GM21619 (cell line): ENCODE results near the gene POTEM.
"Not testable (repeated sequence)": the region's sequence is repeated elsewhere in the genome, so short reads cannot be mapped to it uniquely, and the experiment has no call there.

Source experiments
- ATAC-seq: cut with Tn5 transposase; IDR thresholded peaks from one replicate; pipeline ENCODE4 v1.9.1; 2021; ENCODE audit not compliant: unreplicated experiment

The POTEM gene

GRCh38 chr14:18967134-18967533 is at the start of gene POTEM:
POTEM (plus strand) TSS chr14:18967434; CDS start chr14:18967486, 52 bp downstream.
- ATAC-seq, result not testable (repeated sequence)

- not testable (repeated sequence) for ATAC-seq
Measured at GRCh38 chr14:18918345-18918744, 48.9 kb upstream of the POTEM start.

- ATAC-seq, result not testable (repeated sequence)
Measured at GRCh38 chr14:18920052-18920451, 47.2 kb upstream of the POTEM start.

DNA sequence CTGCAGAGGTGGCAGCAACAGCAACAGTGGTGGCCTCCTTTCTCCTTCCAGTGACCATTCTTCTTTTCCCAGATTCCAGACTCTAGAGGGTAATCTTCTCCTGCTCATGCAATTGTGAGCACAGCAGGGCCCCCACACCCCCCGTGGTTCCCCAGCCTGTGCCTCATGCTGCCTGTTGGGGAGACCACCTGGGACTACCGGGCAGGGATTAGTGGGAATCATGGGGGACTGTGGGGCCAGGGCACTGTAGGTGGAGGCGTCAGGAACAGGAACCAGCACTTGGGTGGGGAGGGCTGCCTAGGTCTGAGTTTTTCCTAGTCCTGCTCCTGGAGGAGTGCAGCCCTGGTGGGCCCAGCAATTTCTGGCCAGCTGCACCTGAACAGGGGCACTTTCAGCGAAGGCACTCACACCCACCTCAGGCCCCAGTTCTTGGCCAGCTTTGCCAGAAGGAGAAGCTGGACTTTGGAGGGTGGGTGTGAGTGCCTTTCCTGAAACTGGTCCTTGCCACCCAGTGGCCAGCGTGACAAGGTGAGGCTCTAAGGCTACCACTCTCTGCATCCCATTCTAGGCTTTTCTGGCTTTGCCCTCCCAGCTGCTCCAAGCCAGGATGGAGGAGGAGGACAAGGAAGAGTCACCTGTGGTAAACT is 46.1 kb upstream of the POTEM start:
- ATAC-seq, result not testable (repeated sequence)

- not testable (repeated sequence) for ATAC-seq
Measured at GRCh38 chr14:18936848-18937247, 30.4 kb upstream of the POTEM start.

- ATAC-seq, result not testable (repeated sequence)
Measured at GRCh38 chr14:18938733-18939132, 28.5 kb upstream of the POTEM start.

DNA sequence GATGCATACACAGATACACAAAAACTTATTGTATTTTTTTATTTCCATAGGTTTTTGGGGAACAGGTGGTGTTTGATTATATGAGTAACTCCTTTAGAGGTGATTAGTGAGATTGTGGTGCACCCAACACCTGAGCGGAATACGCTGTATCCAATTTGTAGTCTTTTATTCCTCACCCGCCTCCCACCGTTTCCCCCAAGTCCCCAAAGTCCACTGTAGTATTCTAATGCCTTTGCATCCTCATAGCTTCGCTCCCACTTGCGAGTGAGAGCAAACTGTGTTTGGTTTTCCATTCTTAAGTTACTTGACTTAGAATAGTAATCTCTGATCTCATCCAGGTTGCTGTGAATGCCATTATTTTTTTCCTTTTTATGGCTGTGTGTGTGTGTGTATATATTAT is 17.3 kb upstream of the POTEM start:
- not testable (repeated sequence) for ATAC-seq

GRCh38 chr14:18953085-18953484 is 14.1 kb upstream of the POTEM start:
- not testable (repeated sequence) for ATAC-seq

GRCh38 chr14:18955816-18956215 is 11.4 kb upstream of the POTEM start:
- not testable (repeated sequence) for ATAC-seq

DNA sequence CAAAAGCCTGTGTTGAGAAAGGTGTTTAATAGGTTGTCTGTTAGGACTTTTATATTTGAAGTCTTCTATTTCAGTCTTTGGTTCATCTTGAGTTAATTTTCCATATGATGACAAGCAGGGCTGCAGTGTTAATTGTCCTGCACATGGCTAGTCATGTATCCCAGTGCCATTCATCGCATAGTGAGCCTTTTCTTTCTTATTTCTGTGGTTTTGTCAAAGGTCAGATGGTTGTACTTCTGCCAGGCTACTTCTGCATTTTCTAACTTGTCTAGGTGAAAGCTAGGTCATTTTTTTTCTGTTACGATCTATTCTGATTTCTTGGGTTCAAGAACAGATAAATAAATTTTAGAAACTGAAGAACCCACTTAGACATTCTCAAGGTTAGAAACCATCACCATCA is 5.7 kb upstream of the POTEM start:
- ATAC-seq, result not testable (repeated sequence)

- not testable (repeated sequence) for ATAC-seq
Measured at GRCh38 chr14:18962143-18962542, 5.1 kb upstream of the POTEM start.

DNA sequence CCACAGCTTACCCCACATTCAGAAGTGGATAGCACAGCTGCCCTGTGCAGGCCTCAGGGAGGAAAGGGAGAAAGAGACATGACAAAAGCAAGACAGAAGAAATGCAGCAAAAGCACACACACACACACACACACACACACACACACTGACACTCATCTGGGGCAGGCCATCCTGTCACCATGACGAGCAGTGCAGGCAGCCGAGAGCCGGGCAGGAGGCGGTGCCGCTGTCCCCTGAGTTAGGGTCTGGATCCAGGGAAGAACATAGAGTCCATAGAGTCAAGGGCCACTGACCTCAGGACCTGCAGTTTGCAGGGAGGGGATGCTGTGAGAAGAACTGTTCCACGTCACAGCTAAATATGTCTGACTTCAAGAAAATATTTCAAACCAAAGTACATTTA is 4.0 kb upstream of the POTEM start:
- ATAC-seq, result not testable (repeated sequence)

DNA sequence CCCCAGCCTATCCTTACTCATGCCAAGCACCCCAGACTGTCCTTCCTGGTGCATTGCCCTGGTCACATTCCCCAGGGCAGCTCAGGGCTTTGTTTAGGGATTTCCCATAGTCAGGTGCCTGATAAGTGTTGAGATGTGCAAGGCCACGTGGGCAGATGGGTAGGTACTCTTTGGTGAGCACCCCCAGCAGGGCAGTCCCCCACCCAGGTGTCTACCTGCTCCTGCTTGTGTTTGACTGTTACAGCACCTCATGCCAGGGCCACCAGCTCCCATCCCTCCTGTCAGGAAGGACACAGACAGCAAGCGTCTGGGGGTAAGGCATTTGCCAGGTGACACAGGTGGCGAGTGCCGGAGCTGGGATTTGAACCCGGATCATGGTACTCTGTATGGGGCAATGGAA is 2.4 kb upstream of the POTEM start:
- not testable (repeated sequence) for ATAC-seq

- ATAC-seq, result not testable (repeated sequence)
Measured at GRCh38 chr14:19002566-19002965, 35.3 kb downstream of the POTEM start.

- ATAC-seq, result not testable (repeated sequence)
Measured at GRCh38 chr14:19006490-19006889, 39.3 kb downstream of the POTEM start.

DNA sequence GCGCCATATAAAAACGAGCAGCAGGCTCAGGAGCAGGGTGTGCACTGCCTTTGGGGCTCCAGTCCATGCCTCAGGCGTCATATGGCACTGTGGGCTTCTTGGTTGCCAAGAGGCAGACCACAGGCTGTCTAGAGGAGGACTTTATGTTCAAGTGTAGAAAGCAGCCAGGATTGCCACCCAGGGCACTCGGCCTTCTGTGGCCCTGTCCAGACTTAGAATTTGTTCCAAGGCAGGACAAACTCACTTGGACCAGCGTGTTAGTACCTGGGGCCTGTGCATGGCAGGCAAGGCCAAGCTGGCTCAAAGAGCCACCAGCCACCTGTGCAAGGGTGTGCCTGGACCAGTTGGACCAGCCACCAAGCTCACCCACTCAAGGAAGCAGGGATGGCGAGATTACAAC is 40.4 kb downstream of the POTEM start:
- not testable (repeated sequence) for ATAC-seq

- ATAC-seq, result not testable (repeated sequence)
Measured at GRCh38 chr14:19011029-19011428, 43.8 kb downstream of the POTEM start.

- not testable (repeated sequence) for ATAC-seq
Measured at GRCh38 chr14:19011703-19012102, 44.5 kb downstream of the POTEM start.

- not testable (repeated sequence) for ATAC-seq
Measured at GRCh38 chr14:19015185-19015584, 48.0 kb downstream of the POTEM start.

DNA sequence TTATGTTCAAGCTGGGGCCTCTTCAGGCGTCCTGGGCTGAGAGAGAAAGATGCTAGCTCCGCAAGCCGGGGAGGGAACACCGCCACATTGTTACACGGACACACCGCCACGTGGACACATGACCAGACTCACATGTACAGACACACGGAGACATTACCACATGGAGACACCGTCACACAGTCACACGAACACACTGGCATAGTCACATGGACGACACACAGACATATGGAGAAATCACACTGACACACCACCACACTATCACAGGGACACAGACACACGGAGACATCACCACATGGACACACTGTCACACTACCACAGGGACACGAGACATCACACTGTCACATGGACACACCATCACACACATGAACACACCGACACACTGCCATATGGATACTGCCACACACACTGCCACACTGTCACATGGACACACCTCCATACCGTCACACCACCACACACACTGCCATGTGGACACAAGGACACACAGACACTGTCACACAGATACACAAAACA is 57.9 kb downstream of the POTEM start:
- ATAC-seq, result not testable (repeated sequence)

- not testable (repeated sequence) for ATAC-seq
Measured at GRCh38 chr14:19026649-19027351, 59.6 kb downstream of the POTEM start.

- not testable (repeated sequence) for ATAC-seq
Measured at GRCh38 chr14:19027895-19028294, 60.7 kb downstream of the POTEM start.
